Memory B cell (primary cell): ENCODE measurements around the gene WDR91.

Experiments
- ATAC-seq: fragments of 150-1000 bp; cut with Tn5 transposase; 2 replicates; pipeline ENCODE4 v1.10.0; 2021; ENCODE audit warnings: low read depth, mild to moderate bottlenecking, moderate library complexity
- DNase-seq, 2 donors: peaks; one replicate each; pipeline ENCODE4 v3.0.0; 2022; ENCODE audit warnings: low spot score in 2 of 2
- H3K27ac Mint-ChIP-seq: one replicate; pipeline ENCODE4 v1.8.0; 2022; ENCODE audit warnings: mild to moderate bottlenecking, moderate library complexity, mixed read lengths
- H3K27me3 Mint-ChIP-seq: one replicate; pipeline ENCODE4 v1.8.0; 2022; ENCODE audit warnings: mixed read lengths
- H3K36me3 Mint-ChIP-seq: one replicate; pipeline ENCODE4 v1.8.0; 2022; ENCODE audit warnings: mild to moderate bottlenecking, mixed read lengths
- H3K4me1 Mint-ChIP-seq: one replicate; pipeline ENCODE4 v1.8.0; 2022; ENCODE audit warnings: mixed read lengths
- H3K4me3 Mint-ChIP-seq: one replicate; pipeline ENCODE4 v1.8.0; 2022; ENCODE audit warnings: mild to moderate bottlenecking, moderate library complexity, mixed read lengths
- H3K9me3 Mint-ChIP-seq: one replicate; pipeline ENCODE4 v1.8.0; 2022; ENCODE audit warnings: mixed read lengths

Gene WDR91

DNA sequence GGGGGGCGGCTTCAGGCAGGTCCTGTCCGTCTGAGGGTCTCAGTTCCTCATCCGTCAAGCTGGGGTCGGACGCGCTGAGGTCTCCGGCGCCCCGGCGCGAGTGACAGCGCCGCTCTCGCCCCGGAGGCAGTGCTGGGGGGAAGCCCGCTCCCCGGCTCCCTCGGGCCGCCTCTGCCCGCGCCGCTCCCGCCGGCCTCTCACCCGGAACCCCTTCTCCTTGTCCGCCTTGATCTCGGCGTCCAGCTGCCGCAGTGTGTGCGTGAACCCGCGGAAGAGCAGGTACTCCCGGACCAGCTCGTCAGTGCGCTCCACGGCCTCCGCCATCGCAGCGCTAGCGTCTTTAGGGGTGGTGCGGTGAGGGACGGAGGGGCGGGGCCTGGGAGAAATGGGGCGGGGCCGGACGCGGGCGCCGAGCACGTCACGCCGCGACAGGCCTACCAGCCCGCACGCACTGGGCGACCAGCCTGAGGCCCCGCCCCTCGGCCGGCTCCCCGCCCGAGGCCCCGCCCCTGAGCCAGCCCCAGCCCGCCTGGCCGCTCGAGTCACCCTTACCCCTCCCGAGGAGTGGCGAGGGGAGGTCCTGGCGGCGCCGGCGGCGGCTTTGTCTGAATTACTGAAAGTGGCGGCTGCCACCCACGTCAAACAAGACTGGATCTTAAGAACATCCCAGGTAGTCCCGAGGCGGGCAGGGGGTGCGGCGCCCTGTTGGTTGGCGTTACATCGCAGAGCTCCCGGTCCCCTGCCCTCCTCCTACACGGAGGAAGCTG is at the start of gene WDR91:
WDR91 (minus strand) TSS at position 348 of the 767 bp plus-strand sequence; CDS start at position 324, 24 bp downstream.
- peak within 1 kb of the TSS; percentile 99 for H3K4me3 Mint-ChIP-seq
- peaks cover 25% of the 10 kb centered on the region for H3K4me1 Mint-ChIP-seq
- H3K36me3 Mint-ChIP-seq, result no peaks in the 10 kb centered on the region
- DNase-seq (peak; percentile 85 to 86), ATAC-seq (peak; percentile 87)
- H3K27ac Mint-ChIP-seq, result peak within 1 kb of the TSS; percentile 95
- no peaks in the 10 kb centered on the region for H3K27me3 Mint-ChIP-seq
- no peaks in the 10 kb centered on the region for H3K9me3 Mint-ChIP-seq

DNA sequence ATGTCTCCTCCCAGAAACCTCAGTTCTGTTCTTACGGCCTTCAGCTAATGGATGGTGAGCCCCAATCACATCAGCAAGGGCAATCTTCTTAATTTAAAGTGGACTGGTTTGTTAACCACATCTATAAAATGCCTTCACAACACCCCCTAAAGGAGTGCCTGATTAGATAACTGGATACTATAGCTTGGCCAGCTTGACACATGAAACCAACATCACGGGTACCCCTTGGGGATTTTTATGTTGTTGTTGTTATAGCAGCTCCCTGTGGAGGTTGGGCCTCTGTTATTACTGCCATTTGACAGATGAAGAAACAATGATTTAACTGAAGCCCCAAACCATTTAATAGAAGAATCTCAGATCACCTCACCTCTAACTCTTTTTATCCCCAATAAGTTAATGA is 49.1 kb upstream of the WDR91 start:
- Mint-ChIP-seq H3K4me1 (no peaks in the 10 kb centered on the region), H3K36me3 (peaks cover 3% of the 10 kb centered on the region), H3K9me3 (peaks cover 10% of the 10 kb centered on the region), H3K4me3 (no peak overlapping the region), H3K27me3 (peaks cover 9% of the 10 kb centered on the region), H3K27ac (no peak overlapping the region)
- DNase-seq (no peak), ATAC-seq (no peak)

DNA sequence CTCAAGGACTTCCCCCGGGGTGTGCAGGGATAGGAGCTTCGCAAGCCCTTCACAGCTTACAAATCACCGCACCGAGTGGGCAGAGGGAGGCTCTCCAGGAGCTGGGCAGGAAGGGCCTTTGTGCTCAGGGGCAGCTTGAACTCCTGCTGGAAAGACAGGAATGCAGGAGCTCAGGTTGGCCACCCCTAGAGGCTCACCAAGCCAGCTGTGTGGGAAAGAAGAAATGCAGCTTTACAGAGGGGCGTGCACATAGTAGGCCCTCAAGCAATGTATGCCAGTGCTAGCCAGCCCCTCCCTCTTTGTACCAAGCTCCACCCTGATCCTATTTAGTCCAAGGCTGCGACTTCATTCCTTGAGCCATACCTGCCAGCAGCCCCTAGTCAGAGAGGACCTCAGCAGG is 48.4 kb upstream of the WDR91 start:
- peaks cover 9% of the 10 kb centered on the region for H3K27me3 Mint-ChIP-seq
- no peak overlapping the region for H3K27ac Mint-ChIP-seq
- DNase-seq (no peak), ATAC-seq (no peak)
- H3K36me3 Mint-ChIP-seq, result peaks cover 3% of the 10 kb centered on the region
- H3K4me1 Mint-ChIP-seq, result no peaks in the 10 kb centered on the region
- H3K9me3 Mint-ChIP-seq, result peaks cover 7% of the 10 kb centered on the region
- no peak overlapping the region for H3K4me3 Mint-ChIP-seq

DNA sequence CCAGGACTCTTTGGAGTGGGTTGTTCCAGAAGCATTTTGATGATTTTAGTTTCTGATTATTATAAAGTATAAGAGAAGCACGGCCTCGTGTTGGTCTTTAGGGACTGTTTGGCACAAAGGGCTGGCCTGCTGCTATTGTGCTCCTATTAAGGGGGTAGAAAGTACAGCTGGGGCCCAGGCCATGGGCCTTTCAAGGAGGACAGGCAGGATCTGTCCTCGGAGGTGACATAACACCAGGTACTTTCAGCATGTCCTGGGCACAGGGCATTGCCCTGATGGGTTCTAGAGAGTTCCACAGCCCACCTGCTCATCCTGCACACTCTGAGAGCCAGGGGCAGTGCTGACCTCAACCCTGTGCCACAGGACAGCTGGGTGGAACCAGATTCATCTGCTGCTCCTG is 47.3 kb upstream of the WDR91 start:
- Mint-ChIP-seq H3K27me3 (peaks cover 9% of the 10 kb centered on the region), H3K4me1 (no peaks in the 10 kb centered on the region), H3K9me3 (peaks cover 3% of the 10 kb centered on the region), H3K27ac (no peak overlapping the region), H3K36me3 (peaks cover 3% of the 10 kb centered on the region), H3K4me3 (no peak overlapping the region)
- ATAC-seq, result no peak
- DNase-seq, result no peak

DNA sequence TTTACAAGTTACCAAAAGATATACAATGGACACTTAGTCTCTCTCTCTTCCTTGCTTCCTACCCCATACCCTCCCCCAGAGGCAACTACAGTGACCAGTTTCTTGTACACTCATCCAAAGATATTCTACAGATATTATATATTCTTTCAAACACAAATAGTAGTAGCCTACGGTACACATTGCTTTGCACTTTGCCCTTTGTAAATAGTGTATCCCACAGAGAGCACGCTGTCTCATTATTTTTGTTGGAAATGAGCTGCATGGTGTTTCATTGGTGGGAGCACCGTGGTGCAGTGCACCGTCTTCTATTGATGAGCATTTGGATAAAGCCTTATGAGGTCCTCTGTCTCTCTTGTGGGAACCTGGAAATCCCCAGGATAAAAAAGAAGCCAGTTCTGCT is 46.5 kb upstream of the WDR91 start:
- Mint-ChIP-seq H3K4me3 (no peak overlapping the region), H3K9me3 (peaks cover 2% of the 10 kb centered on the region), H3K27ac (no peak overlapping the region), H3K4me1 (no peaks in the 10 kb centered on the region), H3K36me3 (peaks cover 3% of the 10 kb centered on the region), H3K27me3 (peaks cover 8% of the 10 kb centered on the region)
- DNase-seq (no peak), ATAC-seq (no peak)

DNA sequence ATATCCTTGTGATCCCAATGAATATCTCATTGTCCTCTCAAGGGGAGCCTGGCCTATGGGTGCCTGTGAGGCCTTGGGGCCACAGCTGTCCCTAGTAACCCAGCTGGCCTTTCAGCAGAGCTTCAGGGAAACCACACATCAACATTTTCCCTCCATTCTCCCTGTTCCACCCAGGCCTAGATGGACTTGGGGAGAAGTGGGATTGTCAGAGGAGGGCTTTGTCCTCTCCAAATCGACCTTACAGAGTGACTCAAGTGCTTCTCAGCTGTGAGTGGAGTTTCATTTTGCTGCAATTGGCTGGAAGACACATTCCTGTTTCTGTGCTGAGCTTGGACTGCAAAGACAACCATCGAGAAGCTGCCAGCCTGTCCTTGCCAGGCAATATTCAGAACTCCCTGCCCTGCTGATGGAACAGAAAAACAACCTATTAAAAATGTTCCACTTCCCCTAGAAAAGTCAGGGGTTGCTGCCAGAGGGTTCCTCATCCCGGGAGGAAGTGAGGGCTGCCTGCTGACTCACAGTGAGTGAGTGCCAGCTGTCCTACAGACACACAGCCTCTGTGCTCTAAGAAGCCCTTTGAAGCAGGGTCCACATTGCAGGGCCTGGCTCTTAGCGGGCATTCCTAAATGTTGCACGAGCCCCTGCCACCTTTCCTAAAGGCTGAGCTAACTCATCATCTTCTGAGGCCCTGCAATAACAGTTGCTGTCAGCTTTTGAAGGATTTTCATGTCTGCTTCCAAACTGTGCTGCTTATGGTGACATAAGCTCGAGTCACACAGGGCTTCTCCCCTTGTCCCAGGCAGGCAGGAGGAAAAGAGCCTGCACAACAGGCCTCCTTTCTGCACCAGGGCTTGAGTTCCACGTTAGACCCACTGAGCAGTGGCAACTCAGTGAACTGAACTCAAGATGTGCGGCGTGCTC is 42.8 kb upstream of the WDR91 start:
- DNase-seq, result no peak
- H3K27me3 Mint-ChIP-seq, result peaks cover 3% of the 10 kb centered on the region
- no peak overlapping the region for H3K4me3 Mint-ChIP-seq
- H3K9me3 Mint-ChIP-seq, result no peaks in the 10 kb centered on the region
- no peaks in the 10 kb centered on the region for H3K36me3 Mint-ChIP-seq
- H3K27ac Mint-ChIP-seq, result no peak overlapping the region
- no peak for ATAC-seq
- peaks cover 2% of the 10 kb centered on the region for H3K4me1 Mint-ChIP-seq

DNA sequence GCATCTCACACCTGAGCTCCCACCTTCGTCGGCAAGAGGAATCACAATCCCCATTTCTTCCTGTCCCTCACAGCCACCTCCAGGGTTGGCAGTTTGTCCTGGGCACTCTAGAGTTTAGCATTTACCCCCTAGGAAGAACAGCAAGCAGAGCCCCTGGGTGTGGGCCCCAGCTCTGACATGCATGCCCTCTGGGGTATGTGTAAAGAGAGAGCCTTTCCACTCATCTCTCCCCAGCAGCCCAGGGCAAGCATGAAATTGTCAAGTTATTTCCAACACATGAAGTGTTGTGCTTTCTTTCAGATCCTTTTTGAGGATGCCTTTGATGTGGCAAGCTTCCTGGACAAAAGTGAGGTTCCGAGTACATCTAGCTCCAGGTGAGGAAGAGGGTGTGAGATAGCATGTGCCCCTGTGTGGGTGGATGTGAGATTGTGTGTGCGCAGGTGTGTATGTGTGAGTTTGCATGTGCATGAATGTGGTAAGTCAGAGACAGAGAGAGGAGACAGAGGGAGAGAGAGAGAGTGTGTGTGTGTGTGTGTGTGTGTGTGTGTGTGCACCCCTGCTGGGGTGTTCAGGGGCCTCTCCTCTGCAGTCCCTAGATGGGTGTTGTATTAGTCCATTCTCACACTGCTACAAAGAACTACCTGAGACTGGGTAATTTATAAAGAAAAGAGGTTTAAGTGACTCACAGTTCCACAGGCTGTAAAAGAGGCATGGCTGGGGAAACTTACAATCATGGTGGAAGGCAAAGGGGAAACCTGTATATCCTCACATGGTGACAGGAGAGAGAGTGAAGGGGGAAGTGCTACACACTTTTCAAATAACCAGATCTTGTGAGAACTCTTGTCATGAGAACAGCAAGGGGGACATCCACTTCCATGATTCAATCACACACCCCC is 40.4 kb upstream of the WDR91 start:
- Mint-ChIP-seq H3K4me1 (peaks cover 2% of the 10 kb centered on the region), H3K36me3 (no peaks in the 10 kb centered on the region), H3K9me3 (no peaks in the 10 kb centered on the region), H3K27me3 (no peaks in the 10 kb centered on the region), H3K27ac (no peak overlapping the region), H3K4me3 (no peak overlapping the region)
- no peak for DNase-seq
- no peak for ATAC-seq

DNA sequence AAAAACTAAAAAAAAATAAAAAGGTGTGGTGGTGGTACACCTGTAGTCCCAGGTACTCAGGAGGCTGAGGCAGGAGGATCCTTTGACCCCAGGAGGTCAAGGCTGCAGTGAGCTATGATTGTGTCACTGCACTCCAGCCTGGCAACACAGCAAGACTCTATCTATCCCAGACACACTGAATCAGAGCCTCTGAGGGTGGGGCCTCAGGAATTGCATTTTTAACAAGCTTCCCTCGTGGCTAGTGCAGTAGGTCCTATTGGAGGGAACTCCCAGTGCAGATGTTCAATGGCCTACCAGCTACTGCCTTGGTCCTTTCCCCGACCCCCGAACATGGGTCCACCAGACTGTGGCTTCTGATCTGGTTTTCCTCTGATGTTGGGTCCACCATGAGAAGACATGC is 37.2 kb upstream of the WDR91 start:
- Mint-ChIP-seq H3K36me3 (no peaks in the 10 kb centered on the region), H3K9me3 (no peaks in the 10 kb centered on the region), H3K4me1 (peaks cover 2% of the 10 kb centered on the region), H3K4me3 (no peak overlapping the region), H3K27ac (no peak overlapping the region), H3K27me3 (peaks cover 4% of the 10 kb centered on the region)
- ATAC-seq (no peak), DNase-seq (no peak)

DNA sequence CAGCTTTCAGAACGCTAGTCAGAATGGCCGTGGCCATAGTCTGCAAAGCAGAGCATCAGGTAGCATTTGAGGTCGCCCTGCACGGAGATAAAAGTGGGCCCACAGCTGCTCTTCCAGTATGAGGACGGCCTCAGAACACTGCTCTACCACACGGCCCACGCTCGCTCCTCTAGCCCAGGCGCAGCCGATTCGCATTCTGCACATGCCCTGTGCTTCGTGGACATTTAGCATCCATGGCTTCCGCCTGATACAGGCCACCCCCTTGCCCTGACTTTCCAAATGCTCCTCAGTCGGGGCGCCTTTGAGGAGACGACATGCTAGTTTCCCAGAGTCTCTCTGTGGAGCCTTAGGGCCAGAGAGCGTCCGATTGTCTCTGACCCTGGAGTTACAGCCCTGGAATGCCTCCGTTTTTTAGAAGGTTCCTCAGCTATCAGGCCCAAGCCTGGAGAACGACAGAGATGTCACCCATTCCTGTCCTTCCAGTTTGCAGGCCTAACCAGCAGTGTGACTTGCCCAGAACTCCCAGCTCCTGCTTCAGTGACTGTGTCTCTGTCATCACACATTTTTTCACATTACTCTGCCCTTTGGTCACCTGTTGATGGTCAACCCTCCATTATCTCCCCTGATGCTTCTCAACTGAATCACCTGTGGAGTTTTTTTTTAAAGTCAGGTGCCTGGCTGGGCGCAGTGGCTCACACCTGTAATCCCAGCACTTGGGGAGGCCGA is 36.6 kb upstream of the WDR91 start:
- no peaks in the 10 kb centered on the region for H3K9me3 Mint-ChIP-seq
- H3K36me3 Mint-ChIP-seq, result no peaks in the 10 kb centered on the region
- H3K27me3 Mint-ChIP-seq, result peaks cover 4% of the 10 kb centered on the region
- DNase-seq, result no peak
- no peak for ATAC-seq
- H3K4me1 Mint-ChIP-seq, result peaks cover 2% of the 10 kb centered on the region
- no peak overlapping the region for H3K27ac Mint-ChIP-seq
- no peak overlapping the region for H3K4me3 Mint-ChIP-seq

DNA sequence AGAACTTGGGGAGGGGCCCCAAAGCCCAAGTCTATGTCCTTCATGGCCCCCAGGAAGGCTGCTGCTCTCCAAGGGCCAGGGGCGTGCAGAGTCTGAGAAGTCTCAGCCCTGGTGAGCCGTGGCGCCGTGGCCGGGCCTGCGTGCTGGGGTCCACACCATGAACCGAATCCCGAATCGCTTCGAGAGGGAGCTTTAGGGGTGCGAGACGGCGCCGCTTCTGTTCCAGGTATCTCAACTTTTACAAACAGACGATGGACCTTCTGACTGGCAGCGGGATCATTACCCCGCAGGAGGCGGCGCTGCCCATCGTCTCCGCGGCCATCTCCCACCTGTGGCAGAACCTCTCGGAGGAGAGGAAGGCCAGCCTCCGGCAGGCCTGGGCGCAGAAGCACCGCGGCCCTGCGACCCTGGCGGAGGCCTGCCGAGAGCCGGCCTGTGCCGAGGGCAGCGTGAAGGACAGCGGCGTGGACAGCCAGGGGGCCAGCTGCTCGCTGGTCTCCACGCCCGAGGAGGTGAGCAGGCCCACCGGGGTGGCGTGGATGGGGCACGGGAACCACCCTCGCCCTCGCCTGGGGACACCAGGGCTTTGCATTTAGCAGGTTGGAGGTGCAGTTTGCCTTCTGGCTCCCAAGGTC is 35.0 kb upstream of the WDR91 start:
- DNase-seq (no peak), ATAC-seq (no peak)
- peaks cover 5% of the 10 kb centered on the region for H3K27me3 Mint-ChIP-seq
- no peaks in the 10 kb centered on the region for H3K36me3 Mint-ChIP-seq
- no peak overlapping the region for H3K27ac Mint-ChIP-seq
- H3K4me3 Mint-ChIP-seq, result no peak overlapping the region
- peaks cover 5% of the 10 kb centered on the region for H3K4me1 Mint-ChIP-seq
- H3K9me3 Mint-ChIP-seq, result peaks cover 2% of the 10 kb centered on the region

DNA sequence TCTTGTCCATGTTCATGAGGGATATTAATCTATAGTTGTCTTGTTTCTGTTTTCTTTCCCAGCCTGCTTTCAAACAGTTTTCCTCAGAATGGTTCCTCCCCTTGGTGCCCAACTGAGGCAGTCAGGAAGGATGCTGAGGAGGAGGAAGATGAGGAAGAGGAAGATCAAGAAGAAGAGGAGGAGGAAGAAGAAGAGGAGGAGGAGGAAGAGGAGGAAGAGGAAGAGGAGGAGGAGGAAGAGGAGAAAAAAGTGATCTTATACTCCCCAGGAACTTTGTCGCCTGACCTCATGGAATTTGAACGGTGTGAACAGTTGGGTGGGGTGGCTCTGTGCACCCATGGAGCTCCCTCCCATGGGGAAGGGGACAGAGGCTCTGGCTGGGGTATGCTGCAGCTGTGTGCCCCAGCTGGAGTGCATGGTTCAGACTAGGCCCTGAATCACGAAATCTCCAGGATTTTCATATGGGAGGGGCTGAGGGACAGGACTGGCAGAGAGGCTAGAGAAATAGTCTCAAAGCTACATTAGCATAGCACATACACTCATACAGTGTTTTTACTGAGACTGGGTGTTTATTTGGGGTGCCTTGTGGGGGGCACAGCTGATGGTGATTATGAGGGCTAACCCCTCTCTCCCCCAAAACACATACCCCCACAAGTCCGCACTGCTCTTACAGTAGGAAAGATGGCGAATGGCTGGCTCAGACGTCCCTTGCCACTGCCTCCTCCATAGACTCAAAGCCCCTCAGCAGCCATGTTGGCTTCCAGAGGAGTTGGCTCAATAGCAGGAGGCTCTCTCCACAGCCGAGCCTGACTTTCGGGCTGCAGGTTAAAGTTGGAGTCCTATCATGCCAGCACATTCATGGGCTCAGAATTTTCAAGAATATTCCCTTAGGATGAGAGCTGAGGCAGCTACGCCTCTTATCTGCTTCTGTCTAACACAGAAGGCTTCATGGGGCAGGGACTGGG is 34.2 kb upstream of the WDR91 start:
- peaks cover 6% of the 10 kb centered on the region for H3K27me3 Mint-ChIP-seq
- DNase-seq (no peak), ATAC-seq (no peak)
- no peak overlapping the region for H3K27ac Mint-ChIP-seq
- H3K9me3 Mint-ChIP-seq, result peaks cover 2% of the 10 kb centered on the region
- H3K4me3 Mint-ChIP-seq, result no peak overlapping the region
- H3K4me1 Mint-ChIP-seq, result peaks cover 5% of the 10 kb centered on the region
- H3K36me3 Mint-ChIP-seq, result no peaks in the 10 kb centered on the region

DNA sequence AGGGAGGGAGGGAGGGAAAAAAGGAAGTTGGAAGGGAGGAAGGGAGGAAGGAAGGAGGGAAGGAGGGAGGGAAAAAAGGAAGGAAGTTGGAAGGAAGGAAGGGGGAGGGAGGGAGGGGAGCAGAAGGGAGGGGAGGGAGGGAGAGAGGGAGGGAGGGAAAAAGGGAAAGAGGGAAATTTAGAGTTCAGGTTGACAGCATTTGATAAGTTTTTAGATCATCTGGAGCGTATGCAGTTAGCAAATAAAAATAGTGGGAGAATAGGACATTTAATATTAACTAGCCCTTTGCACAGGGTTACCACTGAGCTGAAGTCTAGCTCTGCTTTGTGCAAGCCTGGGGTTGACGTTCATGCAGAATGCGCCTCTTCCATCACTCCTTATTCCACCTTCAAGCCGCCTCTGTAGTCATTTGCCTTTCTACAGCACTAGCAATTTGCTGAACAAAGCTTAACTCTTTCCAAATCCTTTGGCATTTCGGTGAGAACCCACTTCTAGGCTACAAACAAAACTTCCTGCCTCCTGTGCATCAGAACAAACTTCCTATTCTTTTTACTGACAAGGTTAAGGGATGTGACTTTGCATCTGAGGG is 30.9 kb upstream of the WDR91 start:
- ATAC-seq, result no peak
- peaks cover 7% of the 10 kb centered on the region for H3K27me3 Mint-ChIP-seq
- H3K27ac Mint-ChIP-seq, result no peak overlapping the region
- peaks cover 8% of the 10 kb centered on the region for H3K4me1 Mint-ChIP-seq
- H3K9me3 Mint-ChIP-seq, result peaks cover 2% of the 10 kb centered on the region
- no peak for DNase-seq
- H3K36me3 Mint-ChIP-seq, result no peaks in the 10 kb centered on the region
- H3K4me3 Mint-ChIP-seq, result no peak overlapping the region
